Trophoblast cell (in vitro differentiated cells and primary cell): Measurements from ENCODE around the gene CUTA.

Experiments
- DNase-seq, 2 donors: peaks; one replicate each; pipeline ENCODE4 v3.0.0-alpha.2; 2016
- H2AFZ ChIP-seq: 2 replicates; pipeline ENCODE4 v1.6.1; 2013; ENCODE audit warnings: low read length, moderate library complexity, mild to moderate bottlenecking; ENCODE audit not compliant: insufficient read depth, poor library complexity
- H2AK5ac ChIP-seq: 2 replicates; pipeline ENCODE4 v1.6.1; 2013; ENCODE audit warnings: mild to moderate bottlenecking, low read length
- H2BK120ac ChIP-seq: 2 replicates; pipeline ENCODE4 v1.6.1; 2013; ENCODE audit warnings: low read length, mild to moderate bottlenecking, moderate library complexity; ENCODE audit not compliant: insufficient read depth, poor library complexity
- H2BK12ac ChIP-seq: 2 replicates; pipeline ENCODE4 v1.6.1; 2013; ENCODE audit warnings: mild to moderate bottlenecking, low read length, moderate library complexity
- H2BK5ac ChIP-seq: 2 replicates; pipeline ENCODE4 v1.6.1; 2013; ENCODE audit warnings: low read length, low read depth, moderate library complexity, mild to moderate bottlenecking; ENCODE audit not compliant: poor library complexity
- H3K14ac ChIP-seq: 2 replicates; pipeline ENCODE4 v1.6.1; 2013; ENCODE audit warnings: mild to moderate bottlenecking, low read length
- H3K18ac ChIP-seq: 2 replicates; pipeline ENCODE4 v1.6.1; 2013; ENCODE audit warnings: mild to moderate bottlenecking, low read length
- H3K23ac ChIP-seq: 2 replicates; pipeline ENCODE4 v1.6.1; 2013; ENCODE audit warnings: low read length
- H3K27ac ChIP-seq: 2 replicates; pipeline ENCODE4 v1.5.1; 2013; ENCODE audit warnings: low read depth, mild to moderate bottlenecking, inconsistent platforms, low read length, moderate library complexity
- H3K27me3 ChIP-seq: 2 replicates; pipeline ENCODE4 v1.6.1; 2013; ENCODE audit warnings: inconsistent platforms, mild to moderate bottlenecking, low read length, moderate library complexity; ENCODE audit not compliant: insufficient read depth
- H3K36me3 ChIP-seq, 2 experiments: 1 replicate in 1 of 2; 2 replicates in 1 of 2; pipeline ENCODE4 v1.6.1; 2013; ENCODE audit warnings: low read length in 2 of 2, mild to moderate bottlenecking in 2 of 2, moderate library complexity in 1 of 2; ENCODE audit not compliant: insufficient read depth in 2 of 2, control insufficient read depth in 1 of 2
- H3K4ac ChIP-seq: 2 replicates; pipeline ENCODE4 v1.6.1; 2013; ENCODE audit warnings: low read depth, mild to moderate bottlenecking, low read length, moderate library complexity
- H3K4me1 ChIP-seq, 2 experiments: 1 replicate in 1 of 2; 2 replicates in 1 of 2; pipeline ENCODE4 v1.6.1; 2013; ENCODE audit warnings: low read length in 2 of 2, mild to moderate bottlenecking in 2 of 2, moderate library complexity in 1 of 2; ENCODE audit not compliant: insufficient read depth in 2 of 2, control insufficient read depth in 1 of 2
- H3K4me2 ChIP-seq: 2 replicates; pipeline ENCODE4 v1.6.1; 2013; ENCODE audit warnings: inconsistent platforms, mild to moderate bottlenecking, low read length, moderate library complexity
- H3K4me3 ChIP-seq: 2 replicates; pipeline ENCODE4 v1.5.1; 2013; ENCODE audit warnings: mild to moderate bottlenecking, low read depth, low read length, inconsistent platforms
- H3K79me1 ChIP-seq: one replicate; pipeline ENCODE4 v1.6.1; 2013; ENCODE audit warnings: low read length
- H3K79me2 ChIP-seq: 2 replicates; pipeline ENCODE4 v1.6.1; 2013; ENCODE audit warnings: low read length, mild to moderate bottlenecking; ENCODE audit not compliant: control insufficient read depth, insufficient read depth, poor library complexity
- H3K9ac ChIP-seq: 2 replicates; pipeline ENCODE4 v1.6.1; 2013; ENCODE audit warnings: mild to moderate bottlenecking, low read length
- H3K9me3 ChIP-seq: 2 replicates; pipeline ENCODE4 v1.6.1; 2013; ENCODE audit warnings: low read depth, mild to moderate bottlenecking, control low read depth, inconsistent platforms, low read length; ENCODE audit not compliant: insufficient read depth
- H4K12ac ChIP-seq: 2 replicates; pipeline ENCODE4 v1.6.1; 2013; ENCODE audit warnings: low read depth, mild to moderate bottlenecking, low read length, moderate library complexity
- H4K8ac ChIP-seq: 2 replicates; pipeline ENCODE4 v1.6.1; 2013; ENCODE audit warnings: low read depth, mild to moderate bottlenecking, low read length, moderate library complexity
- H4K91ac ChIP-seq: one replicate; pipeline ENCODE4 v1.6.1; 2013; ENCODE audit warnings: low read depth, mild to moderate bottlenecking, low read length, moderate library complexity
- WGBS: extraction: QIAGEN DNeasy Blood & Tissue Kit; methylation state at CpG from one replicate; pipeline ENCODE4 v1.1.7; 2013; ENCODE audit warnings: missing lambda C conversion rate; ENCODE audit not compliant: insufficient read length, insufficient coverage; ENCODE audit errors: extremely low coverage; 5-methylcytosine and 5-hydroxymethylcytosine counted together

Gene CUTA

GRCh38 chr6:33438978-33439594 lies 21.2 kb upstream of the CUTA start:
- DNase-seq, result no peak
- no CpG with 5 or more reads among the region's 3 CpGs for WGBS
- H4K8ac ChIP-seq, result no peak overlapping the region
- H3K79me1 ChIP-seq, result no peaks in the 10 kb centered on the region
- no peaks in the 10 kb centered on the region for H3K79me2 ChIP-seq
- no peak overlapping the region for H3K27ac ChIP-seq
- peaks cover 2% of the 10 kb centered on the region for H3K9me3 ChIP-seq
- no peak overlapping the region for H2AFZ ChIP-seq
- H4K91ac ChIP-seq, result no peak overlapping the region
- no peak overlapping the region for H2BK12ac ChIP-seq
- H3K4me3 ChIP-seq, result no peak overlapping the region
- no peak overlapping the region for H2BK120ac ChIP-seq
- H2BK5ac ChIP-seq, result no peak overlapping the region
- no peak overlapping the region for H3K23ac ChIP-seq
- no peak overlapping the region for H3K14ac ChIP-seq
- no peak overlapping the region for H3K4me2 ChIP-seq
- H4K12ac ChIP-seq, result no peak overlapping the region
- no peaks in the 10 kb centered on the region for H3K27me3 ChIP-seq
- peaks cover 57 to 70% of the 10 kb centered on the region in 2 experiments for H3K36me3 ChIP-seq
- no peak overlapping the region for H3K9ac ChIP-seq
- no peaks in the 10 kb centered on the region for H3K4me1 ChIP-seq
- no peak overlapping the region for H3K18ac ChIP-seq
- no peak overlapping the region for H2AK5ac ChIP-seq
- no peak overlapping the region for H3K4ac ChIP-seq

GRCh38 chr6:33437666-33438065 lies 19.8 kb upstream of the CUTA start:
- Histone ChIP-seq H2BK120ac (no peak overlapping the region), H3K4me1 (peaks cover 8 to 11% of the 10 kb centered on the region in 2 experiments), H2AK5ac (no peak overlapping the region), H3K14ac (no peak overlapping the region), H2BK5ac (no peak overlapping the region), H3K36me3 (peaks cover 48 to 61% of the 10 kb centered on the region in 2 experiments), H3K4ac (no peak overlapping the region), H3K4me2 (no peak overlapping the region), H4K91ac (no peak overlapping the region), H3K79me2 (no peaks in the 10 kb centered on the region), H3K18ac (no peak overlapping the region), H3K23ac (no peak overlapping the region), H3K27me3 (no peaks in the 10 kb centered on the region), H4K8ac (no peak overlapping the region), H3K27ac (no peak overlapping the region), H3K9ac (no peak overlapping the region), H2BK12ac (no peak overlapping the region), H3K79me1 (no peaks in the 10 kb centered on the region), H2AFZ (no peak overlapping the region), H3K4me3 (no peak overlapping the region), H3K9me3 (peaks cover 2% of the 10 kb centered on the region), H4K12ac (no peak overlapping the region)
- no peak for DNase-seq
- WGBS, result no CpG with 5 or more reads among the region's 18 CpGs

GRCh38 chr6:33434961-33435360 lies 17.1 kb upstream of the CUTA start:
- no peak overlapping the region for H4K91ac ChIP-seq
- no peak overlapping the region for H4K12ac ChIP-seq
- no peak overlapping the region for H2AFZ ChIP-seq
- H3K27me3 ChIP-seq, result no peaks in the 10 kb centered on the region
- no peak overlapping the region for H4K8ac ChIP-seq
- no peak overlapping the region for H3K18ac ChIP-seq
- no peak overlapping the region for H3K4me2 ChIP-seq
- no peak overlapping the region for H3K23ac ChIP-seq
- H2AK5ac ChIP-seq, result no peak overlapping the region
- no peak overlapping the region for H3K4me3 ChIP-seq
- H3K36me3 ChIP-seq, result peaks cover 24 to 38% of the 10 kb centered on the region in 2 experiments
- H3K4ac ChIP-seq, result no peak overlapping the region
- no peak overlapping the region for H3K9ac ChIP-seq
- peaks cover 2% of the 10 kb centered on the region for H3K9me3 ChIP-seq
- no peak overlapping the region for H2BK120ac ChIP-seq
- no peaks in the 10 kb centered on the region for H3K79me1 ChIP-seq
- H2BK5ac ChIP-seq, result no peak overlapping the region
- no CpG with 5 or more reads among the region's 4 CpGs for WGBS
- peaks cover 28 to 33% of the 10 kb centered on the region in 2 experiments for H3K4me1 ChIP-seq
- no peak for DNase-seq
- H2BK12ac ChIP-seq, result no peak overlapping the region
- H3K14ac ChIP-seq, result no peak overlapping the region
- H3K79me2 ChIP-seq, result no peaks in the 10 kb centered on the region
- H3K27ac ChIP-seq, result no peak overlapping the region

GRCh38 chr6:33433544-33434191 lies 15.8 kb upstream of the CUTA start:
- H3K27me3 ChIP-seq, result no peaks in the 10 kb centered on the region
- H2BK120ac ChIP-seq, result no peak overlapping the region
- H3K18ac ChIP-seq, result no peak overlapping the region
- no peak overlapping the region for H2AK5ac ChIP-seq
- H2BK5ac ChIP-seq, result no peak overlapping the region
- H3K14ac ChIP-seq, result no peak overlapping the region
- H3K4me3 ChIP-seq, result no peak overlapping the region
- no peak overlapping the region for H3K9ac ChIP-seq
- H3K23ac ChIP-seq, result no peak overlapping the region
- H4K12ac ChIP-seq, result no peak overlapping the region
- H3K4ac ChIP-seq, result no peak overlapping the region
- H3K27ac ChIP-seq, result peak overlapping the region; percentile 6
- no peaks in the 10 kb centered on the region for H3K79me2 ChIP-seq
- no peak overlapping the region for H4K8ac ChIP-seq
- no peak for DNase-seq
- peaks cover 28 to 34% of the 10 kb centered on the region in 2 experiments for H3K4me1 ChIP-seq
- peaks cover 19 to 32% of the 10 kb centered on the region in 2 experiments for H3K36me3 ChIP-seq
- H2AFZ ChIP-seq, result no peak overlapping the region
- H3K79me1 ChIP-seq, result no peaks in the 10 kb centered on the region
- no peak overlapping the region for H2BK12ac ChIP-seq
- no CpG with 5 or more reads among the region's 17 CpGs for WGBS
- H3K4me2 ChIP-seq, result peak overlapping the region; percentile 51
- H3K9me3 ChIP-seq, result peaks cover 2% of the 10 kb centered on the region
- no peak overlapping the region for H4K91ac ChIP-seq
